HepG2 (cell line): ENCODE data around the gene TSNAXIP1. TPM values are rescaled to one million over a fixed set of nuclear protein-coding genes. Genes with fewer than 3 reads are reported as not detected.

Source experiments
- AFF4 ChIP-seq: sonication (generic); formaldehyde crosslinking; IDR thresholded peaks from 2 replicates; pipeline ENCODE4 v1.4.0; 2020; ENCODE audit warnings: missing genetic modification reagents
- AKAP8 ChIP-seq: sonication (generic); formaldehyde crosslinking; IDR thresholded peaks from 2 replicates; pipeline ENCODE4 v1.5.1; 2020; ENCODE audit warnings: mild to moderate bottlenecking, missing genetic modification reagents
- GMEB1 ChIP-seq: sonication (generic); formaldehyde crosslinking; IDR thresholded peaks from 2 replicates; pipeline ENCODE4 v1.5.1; 2020; ENCODE audit warnings: missing genetic modification reagents, mild to moderate bottlenecking, borderline replicate concordance
- HBP1 ChIP-seq: IDR thresholded peaks from 2 replicates; pipeline ENCODE4 v1.6.1; 2016; ENCODE audit warnings: low read depth, control low read depth
- HNRNPH1 ChIP-seq: fragments of 200-400 bp; formaldehyde crosslinking; optimal IDR thresholded peaks from 2 replicates; pipeline ENCODE3; 2017; ENCODE audit warnings: mild to moderate bottlenecking, low read depth, low read length
- HOXA7 ChIP-seq: sonication (generic); formaldehyde crosslinking; IDR thresholded peaks from 2 replicates; pipeline ENCODE4 v1.8.1; 2022; ENCODE audit warnings: mild to moderate bottlenecking, missing genetic modification reagents, moderate library complexity
- MBNL3 ChIP-seq: fragments of 250-450 bp; sonication (Bioruptor Pico); conservative IDR thresholded peaks from 2 replicates; pipeline ENCODE4 v1.8.0; 2022; ENCODE audit warnings: mild to moderate bottlenecking, inconsistent platforms
- MED8 ChIP-seq: sonication (generic); formaldehyde crosslinking; IDR thresholded peaks from 2 replicates; pipeline ENCODE4 v1.8.1; 2023; ENCODE audit warnings: mild to moderate bottlenecking, missing genetic modification reagents; ENCODE audit not compliant: insufficient replicate concordance
- MYPOP ChIP-seq: sonication (generic); formaldehyde crosslinking; IDR thresholded peaks from 2 replicates; pipeline ENCODE4 v1.8.1; 2023; ENCODE audit warnings: mild to moderate bottlenecking, moderate library complexity, missing genetic modification reagents
- NCOA2 ChIP-seq: sonication (generic); formaldehyde crosslinking; IDR thresholded peaks from 2 replicates; pipeline ENCODE4 v1.8.0; 2022; ENCODE audit warnings: inconsistent platforms
- NRL ChIP-seq: sonication (generic); formaldehyde crosslinking; IDR thresholded peaks from 2 replicates; pipeline ENCODE4 v1.5.0; 2020; ENCODE audit warnings: missing genetic modification reagents, mild to moderate bottlenecking, moderate library complexity, borderline replicate concordance
- REXO4 ChIP-seq: sonication (generic); formaldehyde crosslinking; IDR thresholded peaks from 2 replicates; pipeline ENCODE4 v1.8.0; 2022; ENCODE audit warnings: missing genetic modification reagents, mild to moderate bottlenecking, borderline replicate concordance
- SMYD3 ChIP-seq: sonication (generic); formaldehyde crosslinking; IDR thresholded peaks from 2 replicates; pipeline ENCODE4 v1.8.1; 2023; ENCODE audit warnings: mild to moderate bottlenecking, missing genetic modification reagents
- TARDBP ChIP-seq: sonication (generic); formaldehyde crosslinking; IDR thresholded peaks from 2 replicates; pipeline ENCODE4 v1.8.0; 2022; ENCODE audit warnings: mild to moderate bottlenecking, missing genetic modification reagents
- TCF7L2 ChIP-seq: IDR thresholded peaks from 2 replicates; pipeline ENCODE4 v1.6.1; 2011; ENCODE audit warnings: mild to moderate bottlenecking, low read depth, low read length, moderate library complexity
- TOPORS ChIP-seq: sonication (generic); formaldehyde crosslinking; IDR thresholded peaks from 2 replicates; pipeline ENCODE4 v1.8.0; 2023; ENCODE audit warnings: mild to moderate bottlenecking, missing genetic modification reagents
- ZNF549 ChIP-seq: sonication (generic); formaldehyde crosslinking; IDR thresholded peaks from 2 replicates; pipeline ENCODE4 v1.5.0; 2020; ENCODE audit warnings: missing genetic modification reagents
- ZNF607 ChIP-seq: sonication (generic); formaldehyde crosslinking; IDR thresholded peaks from 2 replicates; pipeline ENCODE4 v1.5.1; 2020; ENCODE audit warnings: missing genetic modification reagents, mild to moderate bottlenecking, borderline replicate concordance
- ZNF629 ChIP-seq: sonication (generic); formaldehyde crosslinking; conservative IDR thresholded peaks from 2 replicates; pipeline ENCODE4 v1.5.0; 2020; ENCODE audit warnings: missing genetic modification reagents
- ZNF782 ChIP-seq: sonication (generic); formaldehyde crosslinking; IDR thresholded peaks from 2 replicates; pipeline ENCODE4 v1.4.0; 2020; ENCODE audit warnings: missing genetic modification reagents, mild to moderate bottlenecking, borderline replicate concordance
- polyA plus RNA-seq, 8 experiments: library from polyadenylated mRNA; depleted of rRNA in 3 of 8; stranded (reverse) in 7 of 8; unstranded in 1 of 8; fragments of >200 nt; fragmentation: Illumina TruSeq in 4 of 8; extraction: Trizol in 4 of 8; gene quantifications; 2 replicates each; pipeline versions ENCODE4 v1.2.1 to v1.2.3, GENCODE V29; 2011 to 2016; ENCODE audit warnings: low read depth in 4 of 8, missing spikeins in 1 of 8, mixed read lengths in 1 of 8; ENCODE audit not compliant: insufficient read depth in 1 of 8
- total RNA-seq, 5 experiments: library from RNA; depleted of rRNA; stranded (reverse); fragments of >200 nt; fragmentation: Illumina TruSeq; extraction: Trizol; gene quantifications; 2 replicates each; pipeline ENCODE4 v1.2.3, GENCODE V29; 2016; ENCODE audit warnings: low read depth in 1 of 5

Gene TSNAXIP1
- total and polyA plus RNA-seq, 2 of the 13 experiments (the other 11 are each of a cell fraction or from before 2014, with no cell fraction given), result 0.37 to 0.86 TPM

- peak; percentile 7; the same call in 1 of the 2 replicates for TF ChIP-seq GMEB1 (CRISPR knock-in tag)
- no peak for TF ChIP-seq SMYD3 (CRISPR knock-in tag)
- no peak for TF ChIP-seq AFF4 (CRISPR knock-in tag)
- peak; percentile 82 for TF ChIP-seq ZNF607
- TF ChIP-seq HNRNPH1, result no peak
- TF ChIP-seq TOPORS (CRISPR knock-in tag), result no peak; the same call in 1 of the 2 replicates
- no peak for TF ChIP-seq TCF7L2
- TF ChIP-seq REXO4, result no peak
- TF ChIP-seq ZNF782 (CRISPR knock-in tag), result no peak
- TF ChIP-seq ZNF629 (CRISPR knock-in tag), result no peak
- no peak for TF ChIP-seq HBP1 (CRISPR knock-in tag)
- no peak for TF ChIP-seq ZNF549 (CRISPR knock-in tag)
- peak; percentile 41 for TF ChIP-seq MED8 (CRISPR knock-in tag)
- 0 out of 2 replicates have a peak, but pooled peaks have one; percentile 26 for TF ChIP-seq AKAP8
- peak; percentile 72; the same call in 1 of the 2 replicates for TF ChIP-seq NRL
- TF ChIP-seq NCOA2 (CRISPR knock-in tag), result 0 out of 2 replicates have a peak, but pooled peaks have one; percentile 22
- TF ChIP-seq TARDBP (CRISPR knock-in tag), result peak; percentile 26; the same call in 1 of the 2 replicates
- TF ChIP-seq MBNL3 (CRISPR knock-in tag), result no peak
- peak; percentile 100 for TF ChIP-seq MYPOP (CRISPR knock-in tag)
- TF ChIP-seq HOXA7 (CRISPR knock-in tag), result no peak
Measured at GRCh38 chr16:67842509-67843342, 36.0 kb downstream of the TSNAXIP1 start (continued).
